Measurements from ENCODE around the gene LY6G5C.

GRCh38 chr6:31713465-31713864 is 32.6 kb upstream of the LY6G5C start:
- TF ChIP-seq ZNF326 (CRISPR knock-in tag; IDR thresholded peaks at IDR 0.05; ENCODE audit: borderline replicate concordance) (no peak), HMGA1 (CRISPR knock-in tag; conservative IDR thresholded peaks at IDR 0.05) (no peak), YY1 (IDR thresholded peaks at IDR 0.05; ENCODE audit: insufficient read depth, insufficient replicate concordance, low read depth, low read length) (no peak), ZNF577 (CRISPR knock-in tag; IDR thresholded peaks at IDR 0.05; ENCODE audit: borderline replicate concordance, low read depth) (no peak), TCF7L2 (IDR thresholded peaks at IDR 0.05; ENCODE audit: low read depth, low read length) (no peak)
